Fibroblast of villous mesenchyme (primary cell): ENCODE measurements around the gene UXS1. TPM values are rescaled to one million over a fixed set of nuclear protein-coding genes. Genes with fewer than 3 reads are reported as not detected.

Experiments
- DNase-seq: peaks from one replicate; pipeline ENCODE4 v3.0.0-alpha.2; 2010; ENCODE audit warnings: low read depth
- H3K4me3 ChIP-seq: 2 replicates; pipeline ENCODE4 v1.5.1; 2011; ENCODE audit warnings: low read depth, mild to moderate bottlenecking, low read length
- total RNA-seq: library from RNA; depleted of rRNA; stranded (reverse); fragments of >200 nt; gene quantifications from 2 replicates; pipeline ENCODE4 v1.2.3, GENCODE V29; 2012
- TF ChIP-seq, protein P1 (sequence below): IDR thresholded peaks from 2 replicates; pipeline ENCODE4 v1.5.1; 2012; ENCODE audit warnings: low read depth, mild to moderate bottlenecking, low read length; ENCODE audit not compliant: insufficient read depth

The UXS1 gene
- total RNA-seq, 1 donor: 37.6 TPM

DNA sequence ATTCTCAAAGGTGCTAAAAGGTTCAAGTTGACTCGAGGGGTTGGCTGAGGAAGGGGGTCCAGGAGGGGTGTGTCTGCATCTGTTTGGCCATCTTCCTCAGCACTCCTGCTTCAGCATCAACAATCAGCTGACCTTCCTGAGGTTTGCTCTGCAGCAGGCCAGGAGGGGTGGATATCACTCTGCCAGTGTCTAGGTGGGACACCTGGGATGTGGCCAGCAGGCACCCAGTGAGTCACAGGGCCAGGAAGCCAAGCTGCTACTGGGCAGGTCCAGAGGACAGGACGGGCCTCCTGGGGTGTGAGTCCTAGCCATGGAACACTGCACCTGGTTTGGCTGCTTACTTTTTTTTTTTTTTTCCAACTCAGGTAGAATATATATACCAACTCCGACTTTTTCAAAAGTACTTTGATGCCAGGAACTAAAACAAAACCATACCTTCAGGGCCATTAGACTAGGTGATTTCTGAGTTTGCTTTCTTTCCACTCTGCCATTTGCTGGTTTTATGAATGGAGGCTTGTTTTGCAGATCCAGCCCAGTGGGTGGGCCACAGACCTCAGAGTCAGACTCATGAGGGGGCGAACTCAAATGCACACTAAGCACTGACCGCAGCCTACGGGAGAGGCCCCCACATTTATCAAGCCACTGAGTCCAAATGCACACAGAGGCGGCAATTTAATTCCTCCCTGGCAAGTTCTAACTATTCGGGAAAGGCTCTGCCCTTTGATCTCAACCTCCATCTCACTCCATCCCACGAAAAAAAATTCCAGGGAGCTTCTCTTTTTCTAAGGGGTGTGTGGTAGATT lies 76.0 kb downstream of the UXS1 start:
- TF ChIP-seq, protein P1, sequence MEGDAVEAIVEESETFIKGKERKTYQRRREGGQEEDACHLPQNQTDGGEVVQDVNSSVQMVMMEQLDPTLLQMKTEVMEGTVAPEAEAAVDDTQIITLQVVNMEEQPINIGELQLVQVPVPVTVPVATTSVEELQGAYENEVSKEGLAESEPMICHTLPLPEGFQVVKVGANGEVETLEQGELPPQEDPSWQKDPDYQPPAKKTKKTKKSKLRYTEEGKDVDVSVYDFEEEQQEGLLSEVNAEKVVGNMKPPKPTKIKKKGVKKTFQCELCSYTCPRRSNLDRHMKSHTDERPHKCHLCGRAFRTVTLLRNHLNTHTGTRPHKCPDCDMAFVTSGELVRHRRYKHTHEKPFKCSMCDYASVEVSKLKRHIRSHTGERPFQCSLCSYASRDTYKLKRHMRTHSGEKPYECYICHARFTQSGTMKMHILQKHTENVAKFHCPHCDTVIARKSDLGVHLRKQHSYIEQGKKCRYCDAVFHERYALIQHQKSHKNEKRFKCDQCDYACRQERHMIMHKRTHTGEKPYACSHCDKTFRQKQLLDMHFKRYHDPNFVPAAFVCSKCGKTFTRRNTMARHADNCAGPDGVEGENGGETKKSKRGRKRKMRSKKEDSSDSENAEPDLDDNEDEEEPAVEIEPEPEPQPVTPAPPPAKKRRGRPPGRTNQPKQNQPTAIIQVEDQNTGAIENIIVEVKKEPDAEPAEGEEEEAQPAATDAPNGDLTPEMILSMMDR: no peak
- no peak for DNase-seq
- no peak overlapping the region for H3K4me3 ChIP-seq

DNA sequence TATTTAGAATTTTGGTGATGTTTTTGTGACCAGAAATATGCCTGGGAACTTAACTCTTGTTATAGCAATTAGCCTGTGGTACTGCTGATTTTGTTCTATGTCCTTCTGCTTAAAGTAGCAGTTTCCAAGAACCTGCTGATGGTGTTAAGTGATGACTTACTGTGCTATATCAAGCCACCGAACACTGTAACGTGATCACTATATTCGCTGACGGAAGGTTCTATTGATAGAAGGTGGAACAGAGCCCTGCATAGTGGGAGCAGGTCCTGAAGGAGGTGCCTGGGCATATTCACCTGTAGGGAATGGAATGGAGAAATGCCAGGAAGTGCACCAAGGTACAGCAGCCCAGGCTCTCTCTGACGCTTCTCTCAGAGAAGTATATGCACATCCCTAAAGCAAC lies 76.8 kb downstream of the UXS1 start:
- DNase-seq: no peak
- TF ChIP-seq, protein P1: no peak
- no peak overlapping the region for H3K4me3 ChIP-seq

DNA sequence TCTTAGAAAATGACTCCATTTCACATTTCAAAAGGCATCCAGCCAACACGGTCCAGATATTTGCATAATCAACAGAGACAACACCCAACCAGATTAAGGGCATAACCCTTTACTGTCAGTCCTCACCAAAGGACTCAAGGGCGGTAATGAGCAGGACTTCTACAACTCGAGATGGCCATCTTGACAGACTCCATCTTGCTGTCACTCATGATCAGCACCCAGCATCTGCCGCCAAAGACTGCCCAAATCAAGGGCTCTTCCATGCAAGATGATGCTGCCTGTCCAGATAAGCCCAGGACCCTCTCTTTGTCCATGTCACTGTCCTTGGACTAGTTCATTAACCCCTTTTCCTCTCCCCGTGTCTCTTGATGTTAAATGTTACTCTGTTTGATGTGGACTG lies 77.9 kb downstream of the UXS1 start:
- TF ChIP-seq, protein P1: no peak
- DNase-seq: no peak
- H3K4me3 ChIP-seq: no peak overlapping the region

DNA sequence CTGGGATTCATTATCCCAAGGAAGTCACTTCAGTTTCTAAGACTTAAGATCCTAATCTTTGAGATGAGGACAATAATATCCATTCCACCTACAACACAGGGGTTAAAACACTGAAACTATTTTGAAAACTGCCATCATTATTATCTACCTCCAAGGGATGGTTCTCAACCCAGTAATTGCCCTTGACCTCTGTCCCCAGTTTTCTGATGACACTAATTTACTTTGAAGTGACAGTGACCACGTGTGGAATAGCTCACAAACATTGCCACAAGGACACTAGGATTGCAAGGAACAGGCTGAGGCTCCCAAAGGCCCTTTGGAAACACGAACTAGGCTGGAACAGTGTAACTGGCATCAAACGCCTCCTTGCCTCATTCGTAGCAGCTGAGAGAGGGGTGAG lies 78.4 kb downstream of the UXS1 start:
- H3K4me3 ChIP-seq: no peak overlapping the region

DNA sequence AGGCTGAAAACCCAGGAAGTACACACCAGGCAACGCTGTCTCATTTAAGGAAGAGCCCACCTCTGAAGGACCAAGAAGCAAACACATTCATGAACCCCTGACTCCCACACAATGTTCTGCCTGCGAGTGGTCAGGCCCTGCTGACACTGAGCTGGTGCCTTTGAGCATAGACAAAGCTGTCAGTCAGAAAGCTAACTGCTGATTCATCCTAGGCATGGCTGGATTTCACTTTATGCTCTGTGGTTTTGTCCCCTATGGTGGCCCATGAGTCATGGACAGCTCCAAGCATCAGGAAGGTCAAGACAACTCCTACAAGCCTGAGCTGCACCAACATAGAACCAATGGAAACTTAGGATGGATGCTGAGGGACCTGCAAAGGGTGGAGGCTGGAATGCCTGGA lies 78.9 kb downstream of the UXS1 start:
- TF ChIP-seq, protein P1: no peak
- DNase-seq: peak; percentile 60
- no peak overlapping the region for H3K4me3 ChIP-seq

More for the DNA sequence above, 78.4 kb downstream of the UXS1 start:
- TF ChIP-seq, protein P1: no peak
- DNase-seq: no peak

DNA sequence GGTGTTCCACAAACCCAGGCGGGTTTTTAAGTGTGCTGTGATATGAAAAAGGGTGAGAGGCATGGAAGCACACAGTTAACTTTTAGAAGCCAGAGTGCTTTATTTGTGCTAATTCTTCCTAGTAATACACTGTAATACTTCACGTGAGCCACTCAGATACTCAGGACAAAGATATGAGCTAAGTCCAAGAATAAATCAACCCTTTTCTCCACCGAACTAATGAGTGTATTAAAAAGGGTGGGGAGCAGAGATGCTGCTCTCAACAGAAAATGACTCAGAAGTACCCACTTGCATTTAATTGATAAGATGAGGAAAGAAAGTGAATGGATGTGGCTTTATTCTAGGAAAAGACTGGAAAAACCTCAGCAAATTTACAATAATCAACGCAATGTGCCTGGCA lies 79.9 kb downstream of the UXS1 start:
- TF ChIP-seq, protein P1: no peak
- H3K4me3 ChIP-seq: no peak overlapping the region
- no peak for DNase-seq
